22Rv1 (cell line): ENCODE results near the gene IGSF9B.

Source experiments
- ZFX ChIP-seq: fragments of 450-650 bp; IDR thresholded peaks from 2 replicates; pipeline ENCODE4 v1.6.1; 2017; ENCODE audit warnings: antibody characterized with exemption, borderline replicate concordance
- TF ChIP-seq, protein P1 (sequence below): fragments of 450-650 bp; IDR thresholded peaks from 2 replicates; pipeline ENCODE4 v1.5.1; 2017; ENCODE audit warnings: mild to moderate bottlenecking

- TF ChIP-seq, protein P1, sequence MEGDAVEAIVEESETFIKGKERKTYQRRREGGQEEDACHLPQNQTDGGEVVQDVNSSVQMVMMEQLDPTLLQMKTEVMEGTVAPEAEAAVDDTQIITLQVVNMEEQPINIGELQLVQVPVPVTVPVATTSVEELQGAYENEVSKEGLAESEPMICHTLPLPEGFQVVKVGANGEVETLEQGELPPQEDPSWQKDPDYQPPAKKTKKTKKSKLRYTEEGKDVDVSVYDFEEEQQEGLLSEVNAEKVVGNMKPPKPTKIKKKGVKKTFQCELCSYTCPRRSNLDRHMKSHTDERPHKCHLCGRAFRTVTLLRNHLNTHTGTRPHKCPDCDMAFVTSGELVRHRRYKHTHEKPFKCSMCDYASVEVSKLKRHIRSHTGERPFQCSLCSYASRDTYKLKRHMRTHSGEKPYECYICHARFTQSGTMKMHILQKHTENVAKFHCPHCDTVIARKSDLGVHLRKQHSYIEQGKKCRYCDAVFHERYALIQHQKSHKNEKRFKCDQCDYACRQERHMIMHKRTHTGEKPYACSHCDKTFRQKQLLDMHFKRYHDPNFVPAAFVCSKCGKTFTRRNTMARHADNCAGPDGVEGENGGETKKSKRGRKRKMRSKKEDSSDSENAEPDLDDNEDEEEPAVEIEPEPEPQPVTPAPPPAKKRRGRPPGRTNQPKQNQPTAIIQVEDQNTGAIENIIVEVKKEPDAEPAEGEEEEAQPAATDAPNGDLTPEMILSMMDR: no peak
- TF ChIP-seq ZFX: no peak
These were observed 7.6 kb upstream of the IGSF9B start for GRCh38 chr11:133964356-133964755.
